OCI-LY1 (cell line): ENCODE results near the gene ZNF609.
A peak's percentile ranks its signal among the peaks of the same experiment; 100 is the strongest.

Experiments
- H2AFZ ChIP-seq: fragments of 200-600 bp; sonication (generic), shearing (Covaris generic); 2 replicates; pipeline ENCODE4 v1.6.0; 2014; ENCODE audit warnings: antibody characterized with exemption, mild to moderate bottlenecking, low read length
- H3F3A ChIP-seq: fragments of 200-600 bp; sonication (generic), shearing (Covaris generic); 2 replicates; pipeline ENCODE4 v1.6.0; 2014; ENCODE audit warnings: mild to moderate bottlenecking, antibody characterized with exemption, low read length, moderate library complexity; ENCODE audit not compliant: insufficient read depth
- H3K27ac ChIP-seq: fragments of 200-600 bp; sonication (generic); 2 replicates; pipeline ENCODE4 v1.5.1; 2014; ENCODE audit warnings: low read length, mixed run types, mild to moderate bottlenecking, low read depth; ENCODE audit not compliant: poor library complexity, severe bottlenecking
- H3K27me3 ChIP-seq: fragments of 200-600 bp; sonication (generic); 2 replicates; pipeline ENCODE4 v1.6.0; 2014; ENCODE audit warnings: antibody characterized with exemption, mild to moderate bottlenecking, low read length, moderate library complexity; ENCODE audit not compliant: insufficient read depth
- H3K36me3 ChIP-seq: fragments of 200-600 bp; sonication (generic); 2 replicates; pipeline ENCODE4 v1.6.1; 2014; ENCODE audit warnings: mild to moderate bottlenecking, antibody characterized with exemption, low read length, moderate library complexity, mixed read lengths; ENCODE audit not compliant: insufficient read depth
- H3K4me1 ChIP-seq: fragments of 200-600 bp; sonication (generic); 2 replicates; pipeline ENCODE4 v1.5.1; 2014; ENCODE audit warnings: mild to moderate bottlenecking, low read length, moderate library complexity; ENCODE audit not compliant: insufficient read depth, severe bottlenecking
- H3K4me2 ChIP-seq: fragments of 200-600 bp; sonication (generic), shearing (Covaris generic); 2 replicates; pipeline ENCODE4 v1.6.1; 2014; ENCODE audit warnings: low read length
- H3K4me3 ChIP-seq: fragments of 200-600 bp; sonication (generic); 2 replicates; pipeline ENCODE4 v1.5.1; 2014; ENCODE audit warnings: low read length, low read depth, mild to moderate bottlenecking, mixed read lengths; ENCODE audit not compliant: poor library complexity, severe bottlenecking
- H3K79me2 ChIP-seq: fragments of 200-600 bp; shearing (Covaris generic); 2 replicates; pipeline ENCODE4 v1.6.1; 2016; ENCODE audit warnings: mixed run types, low read length, mixed read lengths; ENCODE audit not compliant: insufficient read depth
- H3K9ac ChIP-seq: fragments of 200-600 bp; sonication (generic), shearing (Covaris generic); 2 replicates; pipeline ENCODE4 v1.6.1; 2014; ENCODE audit warnings: mild to moderate bottlenecking, low read length, mixed read lengths
- H3K9me2 ChIP-seq: fragments of 200-600 bp; sonication (generic), shearing (Covaris generic); 2 replicates; pipeline ENCODE4 v1.6.1; 2014; ENCODE audit warnings: low read depth, mild to moderate bottlenecking, low read length, mixed read lengths
- H3K9me3 ChIP-seq: fragments of 200-600 bp; shearing (Covaris generic); 2 replicates; pipeline ENCODE4 v1.6.1; 2014; ENCODE audit warnings: low read length, mixed read lengths
- H4K20me1 ChIP-seq: fragments of 200-600 bp; sonication (generic), shearing (Covaris generic); 2 replicates; pipeline ENCODE4 v1.6.0; 2016; ENCODE audit warnings: mild to moderate bottlenecking, low read length; ENCODE audit not compliant: insufficient read depth
- CTCF ChIP-seq: fragments of 200-600 bp; sonication (generic), shearing (Covaris generic); IDR thresholded peaks from 2 replicates; pipeline ENCODE4 v1.5.1; 2017; ENCODE audit warnings: mild to moderate bottlenecking, antibody characterized with exemption, low read length, moderate library complexity, mixed read lengths
- EZH2 ChIP-seq: fragments of 200-600 bp; sonication (generic), shearing (Covaris generic); IDR thresholded peaks from 2 replicates; pipeline ENCODE4 v1.8.0; 2017; ENCODE audit warnings: borderline replicate concordance, mixed run types, mild to moderate bottlenecking, antibody characterized with exemption, low read length, moderate library complexity, mixed read lengths

The ZNF609 gene

DNA sequence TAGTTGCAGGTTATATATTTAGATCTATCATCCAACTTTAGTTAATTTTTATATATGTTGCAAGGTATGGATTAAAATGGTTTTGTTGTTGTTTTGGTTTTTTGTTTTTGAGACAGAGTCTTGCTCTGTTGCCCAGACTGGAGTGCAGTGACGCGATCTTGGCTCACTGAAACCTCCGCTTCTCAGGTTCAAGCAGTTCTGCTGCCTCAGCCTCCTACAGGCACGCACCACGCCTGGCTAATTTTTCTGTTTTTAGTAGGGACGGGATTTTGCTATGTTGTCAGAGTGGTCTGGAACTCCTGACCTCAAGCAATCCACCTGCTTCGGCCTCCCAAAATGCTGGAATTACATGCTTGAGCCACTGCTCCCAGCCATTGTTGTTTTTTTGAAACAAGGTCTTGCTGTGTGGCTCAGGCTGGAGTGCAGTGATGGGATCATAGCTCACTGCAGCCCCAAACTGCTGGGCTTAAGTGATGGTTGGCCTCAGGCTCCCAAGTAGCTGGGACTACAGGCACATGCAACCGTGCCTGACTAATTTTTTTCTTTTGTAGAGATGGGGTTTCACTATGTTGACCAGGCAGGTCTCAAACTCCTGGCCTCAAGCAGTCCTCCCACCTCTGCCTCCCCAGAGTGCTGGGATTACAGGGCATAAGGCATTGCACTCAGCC lies 92.0 kb downstream of the ZNF609 start:
- TF ChIP-seq EZH2 (no peak), CTCF (no peak)
- Histone ChIP-seq H3K9ac (no peak overlapping the region), H3K4me3 (no peak overlapping the region), H3K9me3 (no peaks in the 10 kb centered on the region), H3K4me1 (peaks cover 46% of the 10 kb centered on the region), H3K36me3 (0 out of 2 replicates have a peak, but pooled peaks cover 4% of the 10 kb centered on the region), H3K27ac (peak overlapping the region; percentile 45), H4K20me1 (no peaks in the 10 kb centered on the region), H2AFZ (no peak overlapping the region), H3F3A (no peaks in the 10 kb centered on the region), H3K27me3 (no peaks in the 10 kb centered on the region), H3K4me2 (peak overlapping the region; percentile 22), H3K79me2 (peaks cover 47% of the 10 kb centered on the region), H3K9me2 (no peaks in the 10 kb centered on the region)

DNA sequence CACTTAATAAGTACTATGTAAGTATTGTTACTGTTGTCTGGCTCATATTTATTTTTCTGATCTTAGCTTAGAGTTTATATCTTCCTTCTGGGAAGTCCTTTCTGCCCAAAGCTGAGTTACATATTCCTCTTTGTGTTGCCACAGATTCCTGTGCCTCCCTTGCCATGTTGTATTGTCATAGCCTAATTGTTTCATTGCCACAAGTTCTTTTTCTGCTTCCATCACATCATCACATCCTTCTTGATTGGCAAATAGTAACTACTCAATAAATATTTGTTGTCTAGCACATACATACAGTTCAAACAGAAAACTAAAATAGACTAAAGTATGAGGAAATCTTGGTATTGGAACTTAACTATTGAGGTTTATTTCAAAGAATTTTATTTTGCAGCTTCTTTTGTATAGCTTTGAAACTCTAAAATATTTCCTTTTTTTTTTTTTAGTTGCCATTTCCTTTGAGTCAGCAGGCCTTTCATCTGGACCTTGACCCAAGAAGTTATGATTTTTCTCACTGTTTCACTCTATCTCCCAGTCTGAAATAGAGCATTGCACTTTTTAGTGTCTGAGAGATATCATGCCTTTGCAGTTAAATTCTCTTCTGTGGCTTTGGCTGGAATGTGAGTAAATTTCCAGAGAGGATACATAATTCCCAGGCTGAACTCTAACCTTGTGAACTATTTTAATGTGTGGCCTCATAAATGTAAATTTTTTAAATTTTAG lies 98.2 kb downstream of the ZNF609 start:
- TF ChIP-seq CTCF, result no peak
- no peak for TF ChIP-seq EZH2
- Histone ChIP-seq H3K79me2 (peaks cover 37% of the 10 kb centered on the region), H3F3A (no peaks in the 10 kb centered on the region), H3K9ac (no peak overlapping the region), H3K9me2 (no peaks in the 10 kb centered on the region), H3K36me3 (peaks cover 5% of the 10 kb centered on the region; the same call in 1 of the 2 replicates), H3K27ac (no peak overlapping the region), H3K4me1 (peaks cover 9% of the 10 kb centered on the region), H3K9me3 (no peaks in the 10 kb centered on the region), H3K4me2 (no peak overlapping the region), H3K4me3 (no peak overlapping the region), H3K27me3 (no peaks in the 10 kb centered on the region), H4K20me1 (no peaks in the 10 kb centered on the region), H2AFZ (no peak overlapping the region)

- Histone ChIP-seq H2AFZ (no peak overlapping the region), H3K4me3 (no peak overlapping the region), H3K36me3 (peaks cover 7% of the 10 kb centered on the region; the same call in 1 of the 2 replicates), H3K9me2 (no peaks in the 10 kb centered on the region), H3K4me1 (peaks cover 6% of the 10 kb centered on the region), H3K27ac (no peak overlapping the region), H4K20me1 (no peaks in the 10 kb centered on the region), H3F3A (no peaks in the 10 kb centered on the region), H3K9me3 (no peaks in the 10 kb centered on the region), H3K9ac (no peak overlapping the region), H3K79me2 (peaks cover 37% of the 10 kb centered on the region), H3K27me3 (no peaks in the 10 kb centered on the region), H3K4me2 (no peak overlapping the region)
- TF ChIP-seq CTCF (no peak), EZH2 (no peak)
Measured at GRCh38 chr15:64559243-64559642, 98.9 kb downstream of the ZNF609 start.
